Heart left ventricle (tissue), 16 donors: ENCODE measurements around the gene ATP6V1G2. TPM values are rescaled to one million over a fixed set of nuclear protein-coding genes. Genes with fewer than 3 reads are reported as not detected.
A peak's percentile ranks its signal among the peaks of the same experiment; 100 is the strongest.

ENCODE experiments used
- ATAC-seq, 4 donors: fragments of 200-7000 bp; cut with Tn5 transposase; one replicate each; pipeline ENCODE4 v1.9.1; 2020 to 2022; ENCODE audit warnings: moderate library complexity in 4 of 4, mild to moderate bottlenecking in 3 of 4, moderate number of reproducible peaks in 1 of 4
- DNase-seq, 5 donors: peaks; one replicate each; pipeline ENCODE4 v3.0.0-alpha.2; 2020
- H3K27ac ChIP-seq, 12 donors: fragments of 200-600 bp; sonication (generic) in 4 of 12; one replicate each; pipeline versions ENCODE4 v1.5.0 to v1.8.0; 2016 to 2022; ENCODE audit warnings: mild to moderate bottlenecking in 2 of 12
- H3K27me3 ChIP-seq, 9 donors: fragments of 200-600 bp; sonication (generic) in 2 of 9; one replicate each; pipeline versions ENCODE4 v1.5.1 to v1.8.0; 2016 to 2022; ENCODE audit warnings: mild to moderate bottlenecking in 3 of 9
- H3K36me3 ChIP-seq, 9 donors: fragments of 200-600 bp; sonication (generic) in 2 of 9; one replicate each; pipeline versions ENCODE4 v1.5.0 to v1.8.0; 2018 to 2022; ENCODE audit warnings: mild to moderate bottlenecking in 2 of 9
- H3K4me1 ChIP-seq, 12 donors: fragments of 200-600 bp; sonication (generic) in 4 of 12; one replicate each; pipeline versions ENCODE4 v1.5.0 to v1.8.0; 2016 to 2022; ENCODE audit warnings: mild to moderate bottlenecking in 3 of 12
- H3K4me3 ChIP-seq, 12 donors: fragments of 200-600 bp; sonication (generic) in 4 of 12; one replicate each; pipeline versions ENCODE4 v1.5.0 to v1.8.0; 2017 to 2022; ENCODE audit warnings: mild to moderate bottlenecking in 9 of 12, moderate library complexity in 4 of 12
- H3K9me3 ChIP-seq, 12 donors: fragments of 200-600 bp; sonication (generic) in 4 of 12; one replicate each; pipeline versions ENCODE4 v1.5.0 to v1.8.0; 2016 to 2022; ENCODE audit warnings: mild to moderate bottlenecking in 1 of 12
- POLR2A ChIP-seq, 2 donors: fragments of 450-650 bp; IDR thresholded peaks; one replicate each; pipeline ENCODE4 v1.6.1; 2017; ENCODE audit warnings: antibody characterized with exemption in 2 of 2, mild to moderate bottlenecking in 2 of 2, moderate library complexity in 2 of 2
- WGBS, 4 donors: extraction: QIAGEN DNeasy Blood & Tissue Kit in 2 of 4; methylation state at CpG; one replicate each; pipeline versions ENCODE4 v1.1.5 to v1.1.7; 2013 to 2018; 5-methylcytosine and 5-hydroxymethylcytosine counted together
- intact Hi-C, 10 donors: fragments of 100-400 bp; cut with DNase I; formaldehyde crosslinking; loops; one replicate each; pipeline versions ENCODE4 v1.11.1 to v1.14.2; 2022
- polyA plus RNA-seq, 2 donors: library from polyadenylated mRNA; stranded (reverse); fragments of 200-250 nt; gene quantifications; one replicate each; pipeline ENCODE4 v1.2.3, GENCODE V29; 2013
- total RNA-seq, 9 donors: library from RNA; depleted of rRNA in 2 of 9; stranded (reverse); fragments of >200 nt in 2 of 9; fragmentation: NEBNext Ultra II Directional in 3 of 9; extraction: Animal tissue kit (Norgen Biotek cat#: 25700) in 3 of 9; gene quantifications; one replicate each; pipeline versions ENCODE4 v1.1.0 to v1.2.4, GENCODE V29; 2016 to 2023
- TF ChIP-seq, protein P1 (sequence below), 12 donors: fragments of 200-600 bp; sonication (generic) in 4 of 12; IDR thresholded peaks; one replicate each; pipeline versions ENCODE4 v1.5.0 to v1.8.0; 2018 to 2022; ENCODE audit warnings: antibody characterized with exemption in 12 of 12, mild to moderate bottlenecking in 5 of 12
- donor health status: ischemic (EF 13 %, LVEDD 7.1; RV severe dilation, severe dysfunction).
- donor health status: healthy with polysubstance abuse.
- donor health status: DM: no; HTN: yes; CAD: no.
- donor health status: DM: no; HTN: no; CAD: no.
- donor health status: ischemic (EF 25% LVEDD 6.9; RV normal size, moderate dysfunction).
- donor health status: ischemic (EF 25% LVEDD 5.7; RV mildly dilated, moderate dysfunction).
- donor health status: healthy.
- donor health status: DM: yes; HTN: yes; CAD: no.
- donor health status: ischemic (EF 35%, LVEDD 5.7; RV mildly dilated, moderate dysfunction).
- donor health status: nonischemic (EF 11% LVEDD 7.7; RV severe dilation, severe dysfunction).
- donor health status: DM: yes; HTN: yes; CAD: no.
- donor health status: PGD.
- donor health status: ischemic (EF 29% LVEDD 5.4; RV normal size, mild dysfunction).
- donor health status: nonischemic (EF 23%, LVEDD 6.1; RV moderate dilation, normal function).

ATP6V1G2 gene
- total and polyA plus RNA-seq, 11 donors = 1.1 to 3.5 (median 1.4) TPM

DNA sequence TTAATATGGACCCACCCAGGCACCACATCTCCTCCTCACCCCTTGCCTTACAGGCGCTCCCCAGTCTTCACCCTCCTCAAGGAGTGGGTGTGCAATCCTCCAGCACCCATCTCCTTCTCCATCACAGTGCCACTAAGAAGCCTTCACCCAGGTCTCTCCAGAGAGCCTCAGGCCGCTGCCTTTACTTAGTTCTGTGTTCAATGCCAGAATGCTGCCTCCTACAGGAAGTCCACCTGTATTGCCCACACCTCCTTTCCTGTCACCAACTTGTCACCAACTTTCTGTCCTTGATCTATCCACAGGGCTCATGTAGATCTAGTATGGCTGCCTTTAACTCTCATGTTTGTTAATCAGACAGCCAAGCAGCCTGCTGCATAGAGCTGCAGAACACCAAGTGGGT, 39.1 kb upstream of the ATP6V1G2 start:
- peaks cover 0 to 79% (median 14%) of the 10 kb centered on the region in 12 donors for H3K4me1 ChIP-seq
- ATAC-seq (no peak), DNase-seq (no peak)
- no peaks in the 10 kb centered on the region for H3K27me3 ChIP-seq
- no peaks in the 10 kb centered on the region for H3K9me3 ChIP-seq
- WGBS, 4 donors = 65 to 77% (median 72%) methylated on average over 2 of the region's 2 CpGs
- no peaks in the 10 kb centered on the region for H3K36me3 ChIP-seq
- intact Hi-C loops = no loop called here
- no peak for TF ChIP-seq POLR2A (IDR thresholded peaks at IDR 0.05)
- TF ChIP-seq, protein P1, sequence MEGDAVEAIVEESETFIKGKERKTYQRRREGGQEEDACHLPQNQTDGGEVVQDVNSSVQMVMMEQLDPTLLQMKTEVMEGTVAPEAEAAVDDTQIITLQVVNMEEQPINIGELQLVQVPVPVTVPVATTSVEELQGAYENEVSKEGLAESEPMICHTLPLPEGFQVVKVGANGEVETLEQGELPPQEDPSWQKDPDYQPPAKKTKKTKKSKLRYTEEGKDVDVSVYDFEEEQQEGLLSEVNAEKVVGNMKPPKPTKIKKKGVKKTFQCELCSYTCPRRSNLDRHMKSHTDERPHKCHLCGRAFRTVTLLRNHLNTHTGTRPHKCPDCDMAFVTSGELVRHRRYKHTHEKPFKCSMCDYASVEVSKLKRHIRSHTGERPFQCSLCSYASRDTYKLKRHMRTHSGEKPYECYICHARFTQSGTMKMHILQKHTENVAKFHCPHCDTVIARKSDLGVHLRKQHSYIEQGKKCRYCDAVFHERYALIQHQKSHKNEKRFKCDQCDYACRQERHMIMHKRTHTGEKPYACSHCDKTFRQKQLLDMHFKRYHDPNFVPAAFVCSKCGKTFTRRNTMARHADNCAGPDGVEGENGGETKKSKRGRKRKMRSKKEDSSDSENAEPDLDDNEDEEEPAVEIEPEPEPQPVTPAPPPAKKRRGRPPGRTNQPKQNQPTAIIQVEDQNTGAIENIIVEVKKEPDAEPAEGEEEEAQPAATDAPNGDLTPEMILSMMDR (IDR thresholded peaks at IDR 0.05) = peak in 3 of 12 donors; percentile 5 to 29 (median 14)
- peak overlapping the region in 5 of 12 donors; percentile 1 to 86 (median 20) for H3K27ac ChIP-seq
- no peak overlapping the region for H3K4me3 ChIP-seq

DNA sequence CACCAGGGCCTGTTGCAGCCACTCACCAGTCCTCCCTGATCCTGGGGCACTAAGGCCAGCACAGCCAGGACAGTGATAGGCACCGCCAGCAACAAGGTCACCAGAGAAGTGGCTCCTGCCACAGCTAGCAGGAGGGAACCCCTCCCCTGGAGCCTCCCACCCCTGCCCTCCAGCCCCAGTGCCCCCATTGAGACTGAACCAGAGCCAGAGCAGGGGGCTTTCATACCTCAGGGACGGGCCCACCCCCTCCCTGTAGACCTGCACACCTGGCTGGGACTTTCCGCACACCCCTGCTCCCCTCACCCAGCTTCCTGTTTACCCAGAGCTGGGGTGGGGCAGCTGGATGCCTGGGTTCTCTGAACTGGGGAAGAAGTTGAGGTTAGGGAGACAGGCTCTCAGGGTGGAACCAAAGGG, 35.8 kb upstream of the ATP6V1G2 start, which contains the start of gene LTB:
Gene LTB (minus strand): TSS at position 195 of the 414 bp plus-strand sequence. CDS start 7 bp downstream, at position 188.
- Histone ChIP-seq H3K4me3 (peak within 1 kb of the TSS; percentile 67 to 98 (median 84)), H3K36me3 (peaks cover 0 to 6% (median 0%) of the 10 kb centered on the region in 9 donors), H3K9me3 (no peaks in the 10 kb centered on the region), H3K27me3 (no peaks in the 10 kb centered on the region), H3K27ac (peak within 1 kb of the TSS; percentile 71 to 95 (median 85)), H3K4me1 (peaks cover 0 to 83% (median 16%) of the 10 kb centered on the region in 12 donors)
- intact Hi-C loops = loop anchor here in 7 of 10 donors (2.0 to 5.0 kb wide), 2 partner anchors 15 to 35 kb away; partner anchors contain the start of genes ATP6V1G2 (in 7 of the 7) and NFKBIL1 (in 7 of the 7)
- DNase-seq (peak in 1 of 5 donors; percentile 32), ATAC-seq (no peak)
- WGBS, 4 donors = 60 to 100% (median 71%) methylated on average over 1 to 3 of the region's 3 CpGs
- TF ChIP-seq POLR2A (IDR thresholded peaks at IDR 0.05) = no peak

DNA sequence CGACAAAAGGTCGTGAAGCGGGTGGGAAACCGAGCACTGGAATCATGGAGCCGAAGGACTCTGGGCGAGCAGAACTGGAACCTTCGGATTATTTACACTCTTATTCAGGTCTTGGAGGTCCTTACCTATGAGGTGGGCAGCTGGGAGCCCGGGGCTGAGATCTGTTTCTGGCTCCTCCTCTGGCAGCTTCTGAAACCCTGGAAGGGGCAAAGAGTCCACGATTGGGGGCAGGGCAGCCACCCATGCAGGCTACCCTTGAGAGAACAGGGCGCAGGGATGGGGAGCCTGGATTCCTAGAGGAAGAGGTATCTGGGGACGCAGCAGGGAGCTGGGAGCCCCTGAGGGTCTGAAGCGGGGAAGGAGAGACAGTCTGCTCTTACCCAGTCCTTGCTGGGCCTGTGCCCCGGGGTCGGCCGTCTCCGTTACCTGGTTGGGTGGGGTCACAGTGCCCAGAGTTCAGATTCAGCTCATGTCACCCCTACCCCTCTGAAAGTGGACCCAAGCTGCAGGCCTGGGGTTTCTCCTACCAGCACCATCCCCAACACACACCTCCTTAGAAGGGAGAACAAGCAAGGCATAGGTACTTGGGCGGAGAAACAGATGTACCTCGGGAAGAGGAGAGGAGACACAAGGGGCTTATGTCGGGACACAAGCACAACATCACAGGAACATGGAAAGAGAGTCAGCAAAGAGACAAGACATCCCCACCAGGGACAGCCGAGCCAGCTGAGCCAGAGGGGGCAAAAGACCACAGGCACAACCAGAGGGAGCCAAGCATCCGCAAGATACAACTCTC, 35.2 kb upstream of the ATP6V1G2 start:
- peak in 1 of 5 donors; percentile 33 for DNase-seq
- whole genome bisulfite sequencing, 4 donors = 23 to 36% (median 27%) methylated on average over 18 to 21 of the region's 21 CpGs
- TF ChIP-seq POLR2A (IDR thresholded peaks at IDR 0.05) = no peak
- TF ChIP-seq, protein P1 (IDR thresholded peaks at IDR 0.05) = no peak
- Histone ChIP-seq H3K36me3 (peaks cover 0 to 10% (median 0%) of the 10 kb centered on the region in 9 donors), H3K9me3 (no peaks in the 10 kb centered on the region), H3K4me1 (peaks cover 0 to 83% (median 16%) of the 10 kb centered on the region in 12 donors), H3K4me3 (peak overlapping the region; percentile 67 to 98 (median 84)), H3K27me3 (no peaks in the 10 kb centered on the region), H3K27ac (peak overlapping the region; percentile 71 to 95 (median 85))
- intact Hi-C loops = loop anchor here (1.0 to 5.0 kb wide), 7 partner anchors 15 to 35 kb away; partner anchors contain the start of genes ATP6V1G2 (in 9 of the 10) and NFKBIL1 (in 9 of the 10)
- ATAC-seq = peak in 3 of 4 donors; percentile 24 to 47 (median 36)

DNA sequence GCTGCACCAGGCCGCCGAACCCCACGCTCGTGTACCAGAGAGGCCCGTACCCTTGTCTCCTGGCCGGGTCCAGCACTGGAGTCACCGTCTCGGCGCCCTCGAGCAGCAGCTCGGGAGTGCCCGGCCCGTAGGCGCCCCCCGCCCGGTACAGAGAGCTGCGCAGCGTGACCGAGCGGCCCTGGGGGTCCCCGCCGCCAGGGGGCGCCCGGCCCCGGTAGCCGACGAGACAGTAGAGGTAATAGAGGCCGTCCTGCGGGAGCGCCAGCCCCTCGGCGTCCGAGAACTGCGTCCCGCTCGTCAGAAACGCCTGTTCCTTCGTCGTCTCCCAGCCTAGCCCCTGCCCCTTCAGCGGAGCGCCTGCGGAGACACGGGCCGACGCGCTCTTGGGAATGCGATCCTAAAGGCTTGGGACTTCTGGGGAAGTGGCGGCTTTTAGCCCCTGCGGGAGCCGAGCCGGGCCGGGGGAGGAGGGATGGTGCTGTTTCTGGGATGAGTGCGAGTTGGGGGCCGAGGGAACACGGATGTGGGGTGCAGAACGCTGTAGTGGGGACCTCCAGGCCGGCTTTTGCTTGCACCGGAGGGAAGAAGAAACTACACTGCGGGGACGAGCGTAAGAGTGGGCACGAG, 34.5 kb upstream of the ATP6V1G2 start:
- TF ChIP-seq, protein P1 (IDR thresholded peaks at IDR 0.05) = peak; percentile 31 to 100 (median 99)
- TF ChIP-seq POLR2A (IDR thresholded peaks at IDR 0.05) = peak in 1 of 2 donors; percentile 39
- 0 to 1% (median 0%) methylated on average over 46 to 62 of the region's 62 CpGs for WGBS, 4 donors
- H3K9me3 ChIP-seq = no peaks in the 10 kb centered on the region
- peaks cover 0 to 10% (median 0%) of the 10 kb centered on the region in 9 donors for H3K36me3 ChIP-seq
- intact Hi-C loops = loop anchor here (1.0 to 5.0 kb wide), 6 partner anchors 17 to 34 kb away; partner anchors contain the start of genes ATP6V1G2 (in 9 of the 10) and NFKBIL1 (in 9 of the 10)
- peak; percentile 90 to 95 (median 92) for DNase-seq
- peaks cover 0 to 83% (median 15%) of the 10 kb centered on the region in 12 donors for H3K4me1 ChIP-seq
- peak overlapping the region; percentile 67 to 98 (median 84) for H3K4me3 ChIP-seq
- peak; percentile 93 to 98 (median 98) for ATAC-seq
- peak overlapping the region; percentile 71 to 95 (median 85) for H3K27ac ChIP-seq
- no peaks in the 10 kb centered on the region for H3K27me3 ChIP-seq
